ENCODE results near the gene TCEAL6.
"Not testable (repeated sequence)": the region's sequence is repeated elsewhere in the genome, so short reads cannot be mapped to it uniquely, and the experiment has no call there.

The TCEAL6 gene

GRCh38 chrX:102142274-102142673 is at the start of gene TCEAL6:
Gene TCEAL6 (minus strand): TSS chrX:102142481.
- DNase-seq = not testable (repeated sequence)

GRCh38 chrX:102185967-102186720 is 43.9 kb upstream of the TCEAL6 start:
- DNase-seq = no peak

- DNase-seq = peak; percentile 42
These were observed 13.5 kb upstream of the TCEAL6 start, which contains the start of gene BEX5 for GRCh38 chrX:102155806-102156179. Gene BEX5 (minus strand): TSS chrX:102155977. CDS start chrX:102154265, 1,712 bp downstream.

GRCh38 chrX:102154900-102155805 is 12.9 kb upstream of the TCEAL6 start:
- DNase-seq = peak; percentile 7

- DNase-seq = peak; percentile 5
These were observed 12.1 kb upstream of the TCEAL6 start for GRCh38 chrX:102154218-102154860.

GRCh38 chrX:102141631-102142030 is 650 bp downstream of the TCEAL6 start:
- DNase-seq = not testable (repeated sequence)

GRCh38 chrX:102140876-102141275 is 1.4 kb downstream of the TCEAL6 start:
- not testable (repeated sequence) for DNase-seq

- DNase-seq = no peak
These were observed 4.2 kb downstream of the TCEAL6 start for GRCh38 chrX:102138064-102138463.

GRCh38 chrX:102129473-102129872 is 12.8 kb downstream of the TCEAL6 start:
- no peak for DNase-seq

- no peak for DNase-seq
These were observed 15.4 kb downstream of the TCEAL6 start for GRCh38 chrX:102126863-102127262.

GRCh38 chrX:102126080-102126818 is 16.0 kb downstream of the TCEAL6 start:
- DNase-seq = not testable (repeated sequence)

GRCh38 chrX:102125436-102125835 is 16.8 kb downstream of the TCEAL6 start, which contains the start of gene TCEAL2:
Gene TCEAL2 (plus strand): TSS chrX:102125679. CDS start chrX:102126831, 1,152 bp downstream.
- DNase-seq = not testable (repeated sequence)

GRCh38 chrX:102125014-102125413 is 17.3 kb downstream of the TCEAL6 start:
- DNase-seq = not testable (repeated sequence)

- no peak for DNase-seq
These were observed 26.5 kb downstream of the TCEAL6 start for GRCh38 chrX:102115748-102116147.

GRCh38 chrX:102113367-102113766 is 28.9 kb downstream of the TCEAL6 start:
- DNase-seq = no peak

Data from stimulated activated CD4-positive, alpha-beta T cell treated with anti-CD3 and anti-CD28 coated beads, Interleukin-4, amount 100 ng/mL, for 24 hours (primary cell).